HG02852 (cell line): ENCODE results near the gene PRDM16.
"Not testable (repeated sequence)": the region's sequence is repeated elsewhere in the genome, so short reads cannot be mapped to it uniquely, and the experiment has no call there.

ENCODE experiments used
- ATAC-seq: cut with Tn5 transposase; IDR thresholded peaks from one replicate; pipeline ENCODE4 v1.9.1; 2021; ENCODE audit warnings: mild to moderate bottlenecking, moderate library complexity; ENCODE audit not compliant: unreplicated experiment

Gene PRDM16

GRCh38 chr1:3237994-3238702 is 169.1 kb downstream of the PRDM16 start:
- ATAC-seq: no peak

- ATAC-seq: no peak
Observed at GRCh38 chr1:3238703-3239278, 169.8 kb downstream of the PRDM16 start.

GRCh38 chr1:3239991-3240390 is 171.0 kb downstream of the PRDM16 start:
- ATAC-seq: not testable (repeated sequence)

GRCh38 chr1:3240524-3241235 is 171.7 kb downstream of the PRDM16 start:
- no peak for ATAC-seq

- no peak for ATAC-seq
Observed at GRCh38 chr1:3241236-3241550, 172.2 kb downstream of the PRDM16 start.

- ATAC-seq: no peak
Observed at GRCh38 chr1:3241673-3242407, 172.8 kb downstream of the PRDM16 start.

- ATAC-seq: no peak
Observed at GRCh38 chr1:3242408-3243260, 173.6 kb downstream of the PRDM16 start.

- no peak for ATAC-seq
Observed at GRCh38 chr1:3243304-3243703, 174.3 kb downstream of the PRDM16 start.

- ATAC-seq: no peak
Observed at GRCh38 chr1:3244025-3244926, 175.3 kb downstream of the PRDM16 start.

- ATAC-seq: no peak
Observed at GRCh38 chr1:3244927-3245315, 175.9 kb downstream of the PRDM16 start.

- no peak for ATAC-seq
Observed at GRCh38 chr1:3245344-3245743, 176.3 kb downstream of the PRDM16 start.

- no peak for ATAC-seq
Observed at GRCh38 chr1:3245768-3246167, 176.8 kb downstream of the PRDM16 start.

- no peak for ATAC-seq
Observed at GRCh38 chr1:3246251-3246650, 177.2 kb downstream of the PRDM16 start.

GRCh38 chr1:3247521-3248121 is 178.6 kb downstream of the PRDM16 start:
- ATAC-seq: no peak

GRCh38 chr1:3248155-3249141 is 179.4 kb downstream of the PRDM16 start:
- ATAC-seq: no peak

GRCh38 chr1:3249231-3249630 is 180.2 kb downstream of the PRDM16 start:
- no peak for ATAC-seq

- ATAC-seq: no peak
Observed at GRCh38 chr1:3249631-3250501, 180.9 kb downstream of the PRDM16 start.
